ENCODE data around the gene MT1H. TPM values are rescaled to one million over a fixed set of nuclear protein-coding genes. Genes with fewer than 3 reads are reported as not detected.

The MT1H gene
- total and polyA plus RNA-seq, 7 donors = 2.0 to 581 (median 133) TPM; not detected in 4

DNA sequence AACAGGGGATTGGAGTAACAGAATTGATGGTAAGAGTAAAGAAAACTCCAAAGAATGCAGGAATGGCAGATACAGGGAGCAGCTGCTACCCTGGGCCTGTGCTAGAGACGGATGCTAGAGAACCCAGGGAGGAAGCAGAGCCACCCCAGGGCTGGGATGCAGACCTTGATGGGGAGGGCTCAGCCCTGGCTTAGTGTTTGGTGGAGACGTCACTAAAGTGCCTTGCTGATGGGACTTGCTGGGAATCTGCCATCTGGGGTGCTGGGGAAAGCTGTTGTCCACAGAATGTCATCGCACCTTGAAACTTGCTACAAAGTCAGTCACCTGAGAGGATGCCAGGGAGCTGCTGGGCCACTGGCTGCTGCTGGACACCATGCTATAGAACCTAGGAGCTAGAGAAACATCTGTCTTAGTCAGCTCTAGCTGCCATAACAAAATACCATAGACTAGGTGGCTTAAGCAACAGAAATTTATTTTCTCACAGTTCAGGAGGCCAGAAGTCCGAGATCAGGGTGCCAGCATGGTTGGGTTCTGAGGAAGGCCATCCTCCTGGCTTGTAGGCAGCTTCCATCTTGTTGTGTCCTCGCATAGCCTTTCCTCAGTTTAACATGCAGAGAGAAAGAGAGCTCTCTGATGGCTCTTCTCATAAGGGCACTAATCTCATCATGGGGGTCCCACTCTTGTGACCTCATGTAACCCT, 28.0 kb downstream of the MT1H start:
- intact Hi-C loops (cut with DNase I) = loop anchor here (5.0 kb wide), 1 partner anchor 110 kb away; the partner anchor contains the start of gene MT3
- H3K27me3 ChIP-seq = no peaks in the 10 kb centered on the region
- no peak overlapping the region for H3K4me3 ChIP-seq
- WGBS, 2 donors = 91 to 94% methylated on average over 5 of the region's 5 CpGs
- no peak for DNase-seq
- no peak overlapping the region for H3K27ac ChIP-seq
- H3K9me3 ChIP-seq = peaks cover 0 to 4% (median 0%) of the 10 kb centered on the region in 4 donors
- H3K4me1 ChIP-seq = peaks cover 0 to 3% (median 0%) of the 10 kb centered on the region in 4 donors
- TF ChIP-seq POLR2A (IDR thresholded peaks at IDR 0.05) (no peak), EP300 (IDR thresholded peaks at IDR 0.05) (no peak), POLR2AphosphoS5 (IDR thresholded peaks at IDR 0.05) (no peak), CTCF (IDR thresholded peaks at IDR 0.05) (no peak)
- no peaks in the 10 kb centered on the region for H3K36me3 ChIP-seq

DNA sequence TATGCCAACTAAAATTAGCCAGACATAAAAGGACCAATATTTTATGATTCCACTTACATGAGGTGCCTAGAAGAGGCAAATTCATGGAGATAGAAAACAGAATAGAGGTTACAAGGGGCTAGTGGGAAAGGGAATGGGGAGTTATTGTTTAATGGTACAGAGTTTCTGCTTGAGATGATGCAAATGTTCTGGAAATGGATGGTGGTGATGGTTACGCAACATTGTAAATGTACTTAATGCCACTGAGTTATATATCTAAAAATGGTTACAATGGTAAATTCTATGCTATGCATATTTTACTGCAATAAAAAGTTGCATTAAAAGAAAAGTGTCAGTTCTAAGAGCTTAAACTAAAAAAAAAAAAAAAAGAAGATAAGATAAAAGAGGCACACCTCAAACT, 30.6 kb downstream of the MT1H start:
- Histone ChIP-seq H3K36me3 (no peaks in the 10 kb centered on the region), H3K27ac (no peak overlapping the region), H3K9me3 (peaks cover 0 to 4% (median 0%) of the 10 kb centered on the region in 4 donors), H3K4me1 (peaks cover 0 to 3% (median 0%) of the 10 kb centered on the region in 4 donors), H3K27me3 (no peaks in the 10 kb centered on the region), H3K4me3 (no peak overlapping the region)
- DNase-seq = no peak
- TF ChIP-seq POLR2A (IDR thresholded peaks at IDR 0.05) = no peak
- TF ChIP-seq CTCF (IDR thresholded peaks at IDR 0.05) = no peak
- no peak for TF ChIP-seq POLR2AphosphoS5 (IDR thresholded peaks at IDR 0.05)
- no peak for TF ChIP-seq EP300 (IDR thresholded peaks at IDR 0.05)
- 0 to 100% methylated on average over 1 of the region's 1 CpG for WGBS, 2 donors
- intact Hi-C loops (cut with DNase I) = loop anchor here (5.0 kb wide), 1 partner anchor 98 kb away; no protein-coding TSS in a partner anchor

- intact Hi-C loops (cut with DNase I) = loop anchor here (5.0 kb wide), 1 partner anchor 98 kb away; no protein-coding TSS in a partner anchor
- H3K27ac ChIP-seq = no peak overlapping the region
- H3K9me3 ChIP-seq = peaks cover 0 to 4% (median 0%) of the 10 kb centered on the region in 4 donors
- TF ChIP-seq CTCF (IDR thresholded peaks at IDR 0.05) = no peak
- no peak for TF ChIP-seq POLR2A (IDR thresholded peaks at IDR 0.05)
- no peak for TF ChIP-seq POLR2AphosphoS5 (IDR thresholded peaks at IDR 0.05)
- no peak for TF ChIP-seq EP300 (IDR thresholded peaks at IDR 0.05)
- H3K4me3 ChIP-seq = no peak overlapping the region
- H3K36me3 ChIP-seq = no peaks in the 10 kb centered on the region
- no peaks in the 10 kb centered on the region for H3K27me3 ChIP-seq
- H3K4me1 ChIP-seq = peaks cover 0 to 3% (median 0%) of the 10 kb centered on the region in 4 donors
- 96% methylated on average over 1 of the region's 1 CpG for WGBS, 2 donors
- DNase-seq = no peak
Observed at GRCh38 chr16:56700631-56701030, 31.0 kb downstream of the MT1H start.

GRCh38 chr16:56701534-56701933, 31.9 kb downstream of the MT1H start:
- DNase-seq = no peak
- Histone ChIP-seq H3K27me3 (no peaks in the 10 kb centered on the region), H3K36me3 (no peaks in the 10 kb centered on the region), H3K27ac (no peak overlapping the region), H3K4me1 (peaks cover 0 to 3% (median 0%) of the 10 kb centered on the region in 4 donors), H3K4me3 (no peak overlapping the region), H3K9me3 (peaks cover 0 to 4% (median 0%) of the 10 kb centered on the region in 4 donors)
- WGBS, 2 donors = 85 to 92% methylated on average over 7 of the region's 7 CpGs
- TF ChIP-seq EP300 (IDR thresholded peaks at IDR 0.05) = no peak
- TF ChIP-seq POLR2AphosphoS5 (IDR thresholded peaks at IDR 0.05) = no peak
- no peak for TF ChIP-seq POLR2A (IDR thresholded peaks at IDR 0.05)
- no peak for TF ChIP-seq CTCF (IDR thresholded peaks at IDR 0.05)
- intact Hi-C loops (cut with DNase I) = loop anchor here (5.0 kb wide), 1 partner anchor 99 kb away; no protein-coding TSS in a partner anchor
